ENCODE data around the gene PACRG. TPM values are rescaled to one million over a fixed set of nuclear protein-coding genes. Genes with fewer than 3 reads are reported as not detected.

Gene PACRG
- total and polyA plus RNA-seq, 2 of the 13 experiments (the other 11 are each of a cell fraction or from before 2014, with no cell fraction given): 0.13 TPM; not detected in 1

DNA sequence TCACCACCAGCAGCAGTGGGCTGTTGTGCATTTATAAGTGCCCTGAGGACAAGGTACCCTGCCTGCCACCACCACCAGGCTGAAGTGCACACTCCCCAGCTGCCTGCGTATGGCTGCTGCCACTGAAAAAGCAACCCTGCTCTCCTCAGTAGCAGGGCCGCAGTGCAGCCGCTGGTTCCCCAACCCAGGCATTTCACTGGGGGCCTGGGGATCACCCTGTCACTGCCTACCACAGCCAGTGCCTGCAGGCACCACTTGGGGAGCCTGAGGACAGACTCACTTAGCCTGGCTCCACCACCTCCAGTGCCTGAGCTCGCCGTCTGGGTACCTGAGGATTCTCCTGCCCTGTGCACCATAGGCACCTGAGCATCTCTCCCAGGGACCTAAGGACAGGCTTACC, 215.6 kb downstream of the PACRG start (continued):
- TF ChIP-seq, protein P1, sequence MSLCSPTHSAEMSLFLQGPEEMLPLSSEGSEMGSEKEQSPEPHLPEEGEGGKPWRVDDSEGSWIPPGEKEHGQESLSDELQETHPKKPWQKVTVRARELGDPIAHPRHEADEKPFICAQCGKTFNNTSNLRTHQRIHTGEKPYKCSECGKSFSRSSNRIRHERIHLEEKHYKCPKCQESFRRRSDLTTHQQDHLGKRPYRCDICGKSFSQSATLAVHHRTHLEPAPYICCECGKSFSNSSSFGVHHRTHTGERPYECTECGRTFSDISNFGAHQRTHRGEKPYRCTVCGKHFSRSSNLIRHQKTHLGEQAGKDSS (CRISPR knock-in tag; IDR thresholded peaks at IDR 0.05; ENCODE audit: borderline replicate concordance, low read depth): no peak
- TF ChIP-seq CEBPG (CRISPR knock-in tag; IDR thresholded peaks at IDR 0.05) (no peak), ARHGAP35 (CRISPR knock-in tag; IDR thresholded peaks at IDR 0.05; ENCODE audit: borderline replicate concordance) (no peak)

DNA sequence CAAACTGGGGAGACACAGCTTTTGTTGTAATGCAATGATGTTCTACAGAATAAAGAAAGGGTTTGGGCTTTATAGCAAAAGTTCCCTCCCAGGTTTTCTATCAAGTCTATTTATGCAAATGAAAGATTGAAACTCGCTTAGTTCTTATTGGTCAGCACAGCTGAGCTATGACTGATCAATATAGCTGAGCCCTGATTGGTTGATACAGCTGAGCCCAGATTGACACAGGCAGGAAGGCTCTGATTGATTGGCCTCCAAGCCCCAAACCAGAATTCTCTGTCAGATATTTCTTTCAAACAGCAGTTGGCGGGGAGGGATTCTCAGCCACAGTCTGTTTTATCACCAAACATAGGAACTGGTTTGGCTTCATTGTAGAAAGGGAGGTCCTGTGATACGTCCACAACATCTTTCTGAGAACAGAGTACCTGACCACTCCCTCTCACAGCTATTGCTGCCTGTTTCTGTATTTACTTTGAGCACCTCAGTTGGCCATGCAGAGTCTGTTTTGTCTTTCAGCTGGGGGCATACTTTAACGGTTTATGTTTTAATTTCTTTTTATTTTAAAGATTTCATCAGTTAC, 223.5 kb downstream of the PACRG start:
- Histone ChIP-seq H3K9me3 (ENCODE audit: low read length) (peaks cover 21% of the 10 kb centered on the region), H3K9ac (ENCODE audit: insufficient read depth, low read depth, low read length) (no peak overlapping the region), H3K36me3 (replicated peaks in 1 of 2; ENCODE audit: control insufficient read depth in 1 of 2, insufficient read depth in 2 of 2, low read length in 2 of 2) (no peaks in the 10 kb centered on the region), H2AFZ (ENCODE audit: low read length) (no peak overlapping the region), H3K4me1 (ENCODE audit: insufficient read depth, low read length) (no peaks in the 10 kb centered on the region), H4K20me1 (ENCODE audit: insufficient read depth, low read length) (no peaks in the 10 kb centered on the region), H3K4me2 (ENCODE audit: low read depth, low read length) (no peak overlapping the region), H3K27ac (ENCODE audit: extremely low read length, insufficient read depth, low read length) (no peak overlapping the region), H3K4me3 (replicated peaks in 1 of 3; ENCODE audit: insufficient read depth in 1 of 3, low read depth in 2 of 3, low read length in 3 of 3) (no peak overlapping the region), H3K79me2 (ENCODE audit: insufficient read depth, low read length) (no peaks in the 10 kb centered on the region), H3K27me3 (ENCODE audit: control insufficient read depth in 1 of 2, insufficient read depth in 2 of 2, low read length in 2 of 2) (0 out of 5 replicates have a peak, but pooled peaks cover 0 to 3% of the 10 kb centered on the region in 2 experiments)
- ChIA-PET CTCF (ENCODE audit: low intra/inter-chr PET ratio, low total read pairs) (no interaction called here), POLR2A (no interaction called here)
- in situ Hi-C loops (cut with HindIII; ENCODE audit: extremely low pct_ligation_motif_present, low pct_unique_long_range_greater_than_20kb) (no loop called here), intact Hi-C loops (cut with micrococcal nuclease; ENCODE audit: unreplicated experiment) (no loop called here)
- BruUV-seq (replicated peaks): no TSS peak
- no peak for DNase-seq (ENCODE audit: low spot score)
- no peak for TF ChIP-seq RBM22 (optimal IDR thresholded peaks at IDR 0.05; ENCODE audit: low read length)
- no peak for TF ChIP-seq ZSCAN31 (CRISPR knock-in tag; IDR thresholded peaks at IDR 0.05; ENCODE audit: low read depth)
- no peak for TF ChIP-seq KAT8 (CRISPR knock-in tag; IDR thresholded peaks at IDR 0.05)
- no peak for ATAC-seq
- no peak for FAIRE-seq
- 8% methylated on average over 4 of the region's 4 CpGs for WGBS (ENCODE audit: low lambda C conversion rate)

DNA sequence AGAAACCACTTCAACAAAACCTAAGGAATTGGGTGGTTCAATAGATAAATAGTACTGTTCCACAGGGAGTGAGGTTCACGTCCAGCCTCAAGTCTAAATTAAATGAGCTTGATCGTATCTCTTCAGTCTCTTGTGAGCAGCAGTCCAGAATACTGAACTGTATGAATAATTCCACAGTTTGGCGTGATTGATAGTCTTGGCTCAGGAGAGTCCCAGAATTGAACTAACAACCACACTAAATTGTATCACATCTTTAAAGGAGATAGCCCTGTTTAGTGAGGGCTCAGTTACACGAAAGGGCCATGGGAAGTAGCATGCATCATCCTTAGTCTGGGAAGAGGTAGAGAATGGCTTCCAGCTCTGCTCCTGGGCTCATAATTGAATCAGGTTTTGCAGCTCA, 224.6 kb downstream of the PACRG start:
- no peak for ATAC-seq
- in situ Hi-C loops (cut with HindIII; ENCODE audit: extremely low pct_ligation_motif_present, low pct_unique_long_range_greater_than_20kb): no loop called here
- WGBS (ENCODE audit: low lambda C conversion rate): 6% methylated on average over 4 of the region's 4 CpGs
- ChIA-PET POLR2A (no interaction called here), CTCF (ENCODE audit: low intra/inter-chr PET ratio, low total read pairs) (no interaction called here)
- H4K20me1 ChIP-seq (ENCODE audit: insufficient read depth, low read length): no peaks in the 10 kb centered on the region
- no peaks in the 10 kb centered on the region for H3K36me3 ChIP-seq (replicated peaks in 1 of 2; ENCODE audit: control insufficient read depth in 1 of 2, insufficient read depth in 2 of 2, low read length in 2 of 2)
- no peak overlapping the region for H3K27ac ChIP-seq (ENCODE audit: extremely low read length, insufficient read depth, low read length)
- 0 out of 5 replicates have a peak, but pooled peaks cover 0 to 4% of the 10 kb centered on the region in 2 experiments for H3K27me3 ChIP-seq (ENCODE audit: control insufficient read depth in 1 of 2, insufficient read depth in 2 of 2, low read length in 2 of 2)
- H3K4me3 ChIP-seq (replicated peaks in 1 of 3; ENCODE audit: insufficient read depth in 1 of 3, low read depth in 2 of 3, low read length in 3 of 3): no peak overlapping the region
- TF ChIP-seq ARNTL (CRISPR knock-in tag; IDR thresholded peaks at IDR 0.05): no peak
- no peak for TF ChIP-seq ZNF382 (CRISPR knock-in tag; IDR thresholded peaks at IDR 0.05; ENCODE audit: borderline replicate concordance)
- TF ChIP-seq ZBTB2 (CRISPR knock-in tag; IDR thresholded peaks at IDR 0.05; ENCODE audit: low read depth): no peak
- no peak for TF ChIP-seq ZNF724P (CRISPR knock-in tag; IDR thresholded peaks at IDR 0.05; ENCODE audit: borderline replicate concordance)
- BruUV-seq (replicated peaks): no TSS peak
- no peak for FAIRE-seq
- no peak for DNase-seq (ENCODE audit: low spot score)
- no peak overlapping the region for H3K4me2 ChIP-seq (ENCODE audit: low read depth, low read length)
- no peak overlapping the region for H2AFZ ChIP-seq (ENCODE audit: low read length)
- intact Hi-C loops (cut with micrococcal nuclease; ENCODE audit: unreplicated experiment): no loop called here
- no peaks in the 10 kb centered on the region for H3K79me2 ChIP-seq (ENCODE audit: insufficient read depth, low read length)
- H3K9me3 ChIP-seq (ENCODE audit: low read length): peaks cover 13% of the 10 kb centered on the region
- H3K4me1 ChIP-seq (ENCODE audit: insufficient read depth, low read length): no peaks in the 10 kb centered on the region
- no peak overlapping the region for H3K9ac ChIP-seq (ENCODE audit: insufficient read depth, low read depth, low read length)
